ENCODE data around the gene PPP2R5C.
"Not testable (repeated sequence)": the region's sequence is repeated elsewhere in the genome, so short reads cannot be mapped to it uniquely, and the experiment has no call there.

The PPP2R5C gene

DNA sequence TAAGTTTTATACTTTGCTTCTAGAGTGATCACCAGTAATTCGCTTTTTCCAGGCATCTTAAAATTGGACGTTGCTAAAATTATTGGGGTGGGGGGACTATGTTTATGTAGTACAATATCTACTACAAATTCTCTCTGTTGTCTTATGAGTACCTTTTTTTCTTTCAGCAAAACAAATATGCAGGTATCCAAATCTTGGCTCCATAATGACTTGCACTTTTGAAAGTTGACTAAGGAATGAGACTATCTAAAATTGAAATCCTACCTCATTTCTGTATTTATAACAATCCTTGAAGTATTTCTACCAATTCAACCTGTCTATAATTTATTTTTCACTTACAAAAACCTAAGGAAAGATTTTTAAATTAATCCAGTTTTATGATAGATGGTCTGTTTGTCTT is 205.2 kb downstream of the PPP2R5C start:
- no peak for DNase-seq (ENCODE audit: low read depth)

DNA sequence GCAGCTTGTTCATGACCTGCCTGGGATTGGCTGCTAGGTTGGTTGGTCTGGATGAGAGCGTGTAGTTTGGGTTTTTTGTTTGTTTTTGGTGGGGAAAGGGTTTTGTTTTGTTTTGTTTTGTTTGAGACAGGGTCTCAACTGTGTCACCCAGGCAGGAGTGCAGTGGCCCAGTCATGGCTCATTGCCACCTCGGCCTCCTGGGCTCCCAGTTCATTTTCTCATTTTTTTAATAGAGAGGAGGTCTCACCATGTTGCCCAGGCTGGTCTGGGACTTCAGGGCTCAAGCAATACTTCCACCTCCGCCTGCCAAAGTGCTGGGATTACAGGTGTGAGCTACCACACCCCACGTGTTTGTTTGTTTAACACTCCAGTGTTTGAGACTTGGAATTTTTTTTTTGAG is 206.7 kb downstream of the PPP2R5C start:
- no peak for DNase-seq (ENCODE audit: low read depth)

DNA sequence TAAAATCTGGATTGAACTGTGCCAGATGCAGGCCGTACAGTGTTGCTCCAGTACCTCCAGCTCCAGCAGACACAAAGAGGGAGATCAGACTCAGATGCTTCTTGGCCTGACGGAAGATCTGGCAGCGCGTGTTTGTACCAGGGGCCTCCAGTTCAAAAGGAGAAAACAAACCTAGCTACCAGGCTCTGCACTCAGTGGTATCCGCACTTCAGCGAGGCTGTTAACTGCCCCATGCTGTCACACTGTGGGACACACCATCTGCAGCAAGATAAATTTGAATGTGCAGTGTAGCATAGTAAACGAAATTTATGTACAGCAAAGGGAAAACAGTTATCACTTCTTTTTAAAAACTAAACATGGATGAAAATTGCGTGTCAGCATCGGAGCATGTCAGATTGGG is 208.0 kb downstream of the PPP2R5C start:
- no peak for DNase-seq (ENCODE audit: low read depth)

DNA sequence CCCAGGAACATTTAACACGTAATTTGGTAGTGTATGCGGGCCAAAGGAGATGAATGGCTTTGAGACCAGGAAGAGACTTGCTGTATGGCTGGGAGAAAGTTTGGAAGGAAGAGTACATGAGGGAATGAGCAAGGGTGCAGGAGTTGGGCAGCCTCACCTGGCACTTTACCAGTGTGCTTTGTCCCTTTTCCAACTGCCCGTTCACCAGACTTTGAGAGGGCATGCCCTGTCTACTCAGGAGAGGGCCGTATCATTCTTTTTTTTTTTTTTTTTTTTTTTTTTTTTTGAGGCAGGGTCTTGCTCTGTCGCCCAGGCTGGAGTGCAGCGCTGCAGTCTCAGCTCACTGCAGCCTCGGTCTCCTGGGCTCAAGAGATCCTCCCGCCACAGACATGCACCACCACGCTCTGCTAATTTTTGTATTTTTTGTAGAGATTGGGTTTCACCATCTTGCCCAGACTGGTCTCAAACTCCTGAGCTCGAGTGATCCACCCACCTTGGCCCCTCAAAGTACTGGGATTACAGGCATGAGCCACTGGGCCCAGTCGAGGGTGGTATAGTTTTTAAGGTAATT is 209.4 kb downstream of the PPP2R5C start:
- no peak for DNase-seq (ENCODE audit: low read depth)

DNA sequence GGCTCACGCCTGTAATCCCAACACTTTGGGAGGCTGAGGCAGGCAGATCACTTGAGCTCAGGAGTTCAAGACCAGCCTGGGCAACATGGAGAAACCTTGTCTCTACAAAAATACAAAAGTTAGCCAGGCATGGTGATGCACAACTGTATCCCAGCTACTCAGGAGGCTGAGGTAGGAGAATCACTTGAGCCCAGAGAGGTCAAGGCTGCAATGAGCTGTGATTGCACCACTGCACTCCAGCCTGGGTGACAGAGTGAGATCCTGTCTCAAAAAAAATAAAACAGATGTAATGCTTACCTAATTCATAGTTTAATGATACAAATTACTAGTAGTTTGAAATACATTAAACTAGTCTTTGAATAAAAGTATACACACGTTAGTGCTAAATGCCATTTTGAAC is 209.9 kb downstream of the PPP2R5C start:
- DNase-seq (ENCODE audit: low read depth), result not testable (repeated sequence)

DNA sequence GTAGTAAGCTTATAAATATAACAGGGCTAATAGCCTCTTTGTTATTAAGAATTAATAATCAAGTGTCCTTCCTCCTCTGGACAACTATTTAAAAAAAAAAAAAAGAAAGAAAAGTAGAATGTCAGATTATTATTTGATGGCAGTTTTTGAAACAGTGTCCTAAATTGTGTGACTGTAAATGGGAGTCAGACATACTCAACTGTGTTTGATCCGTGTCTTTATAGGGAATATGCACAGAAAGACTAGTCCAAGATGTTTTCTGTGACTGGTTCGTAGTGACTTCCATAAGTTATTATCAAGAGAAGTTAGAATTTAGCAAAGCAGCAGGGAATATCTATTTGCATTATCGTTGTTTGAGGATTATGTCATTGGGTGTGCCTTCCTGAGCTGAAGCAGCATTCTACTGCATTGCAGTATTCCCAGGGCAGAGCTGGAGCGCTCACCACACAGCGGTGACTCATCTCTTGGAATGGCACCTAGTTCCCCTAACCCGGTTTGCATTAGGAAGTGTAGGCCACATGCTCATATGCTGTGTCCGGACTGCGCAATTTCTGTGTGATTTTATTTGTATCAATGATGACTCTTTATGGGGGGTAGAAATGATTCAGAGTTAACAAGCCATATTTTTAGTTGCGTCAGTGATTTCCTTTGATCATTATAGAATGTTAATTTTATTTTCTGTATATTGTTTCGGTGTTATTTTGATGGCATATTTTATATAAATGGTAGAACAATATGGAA is 210.8 kb downstream of the PPP2R5C start:
- DNase-seq (ENCODE audit: low read depth), result no peak

DNA sequence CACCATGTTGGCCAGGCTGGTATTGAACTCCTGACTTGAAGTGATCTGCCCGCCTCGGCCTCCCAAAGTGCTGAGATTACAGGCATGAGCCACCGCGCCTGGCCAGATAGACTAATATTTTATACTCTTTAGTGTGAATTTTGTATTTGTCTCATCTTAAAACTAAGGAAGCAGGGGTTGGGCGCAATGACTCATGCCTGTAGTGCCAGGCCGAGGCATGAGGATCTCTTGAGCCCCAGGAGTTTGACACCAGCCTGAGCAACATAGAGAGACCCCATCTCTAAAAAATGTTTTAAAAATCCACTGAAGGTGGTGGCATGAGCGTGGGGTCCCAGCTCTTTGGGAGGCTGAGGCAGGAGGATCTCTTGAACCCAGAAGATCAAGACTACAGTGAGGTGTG is 211.8 kb downstream of the PPP2R5C start:
- DNase-seq (ENCODE audit: low read depth), result no peak

DNA sequence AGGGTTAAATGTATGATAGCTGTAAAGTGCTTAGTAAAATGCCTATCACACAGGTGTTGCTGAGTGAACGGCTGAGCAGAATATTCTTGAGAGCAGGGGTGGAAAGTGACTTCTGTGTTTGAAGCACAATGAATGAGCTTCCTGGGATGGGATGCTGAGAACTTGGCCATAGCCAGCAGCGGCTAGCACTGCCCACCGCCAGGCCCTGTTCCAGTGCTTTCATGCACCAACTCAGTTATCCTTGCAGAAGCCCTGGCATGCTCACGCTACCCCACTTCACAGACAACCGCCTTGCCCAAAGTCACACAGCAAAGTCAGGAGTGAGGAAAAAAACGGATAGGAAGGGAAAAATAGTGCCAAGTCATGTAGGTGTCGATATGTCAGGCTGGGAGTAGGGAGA is 213.7 kb downstream of the PPP2R5C start:
- DNase-seq (ENCODE audit: low read depth), result no peak
